ENCODE data around the gene DPP9. TPM values are rescaled to one million over a fixed set of nuclear protein-coding genes. Genes with fewer than 3 reads are reported as not detected.

Gene DPP9
- total RNA-seq, 4 donors from 2014 or later, result 32.0 to 50.7 (median 42.9) TPM

- Histone ChIP-seq H3K9me3 (no peaks in the 10 kb centered on the region), H3K27ac (peak overlapping the region in 2 of 3 donors; percentile 42 to 48), H3K4me3 (replicated peaks in 1 of 3) (no peak overlapping the region), H3K36me3 (peaks cover 67 to 73% of the 10 kb centered on the region in 2 donors), H3K27me3 (no peaks in the 10 kb centered on the region), H3K4me1 (no peaks in the 10 kb centered on the region)
- intact Hi-C loops (cut with DNase I), result no loop called here
- TF ChIP-seq POLR2A (IDR thresholded peaks at IDR 0.05), result no peak
- TF ChIP-seq, protein P1, sequence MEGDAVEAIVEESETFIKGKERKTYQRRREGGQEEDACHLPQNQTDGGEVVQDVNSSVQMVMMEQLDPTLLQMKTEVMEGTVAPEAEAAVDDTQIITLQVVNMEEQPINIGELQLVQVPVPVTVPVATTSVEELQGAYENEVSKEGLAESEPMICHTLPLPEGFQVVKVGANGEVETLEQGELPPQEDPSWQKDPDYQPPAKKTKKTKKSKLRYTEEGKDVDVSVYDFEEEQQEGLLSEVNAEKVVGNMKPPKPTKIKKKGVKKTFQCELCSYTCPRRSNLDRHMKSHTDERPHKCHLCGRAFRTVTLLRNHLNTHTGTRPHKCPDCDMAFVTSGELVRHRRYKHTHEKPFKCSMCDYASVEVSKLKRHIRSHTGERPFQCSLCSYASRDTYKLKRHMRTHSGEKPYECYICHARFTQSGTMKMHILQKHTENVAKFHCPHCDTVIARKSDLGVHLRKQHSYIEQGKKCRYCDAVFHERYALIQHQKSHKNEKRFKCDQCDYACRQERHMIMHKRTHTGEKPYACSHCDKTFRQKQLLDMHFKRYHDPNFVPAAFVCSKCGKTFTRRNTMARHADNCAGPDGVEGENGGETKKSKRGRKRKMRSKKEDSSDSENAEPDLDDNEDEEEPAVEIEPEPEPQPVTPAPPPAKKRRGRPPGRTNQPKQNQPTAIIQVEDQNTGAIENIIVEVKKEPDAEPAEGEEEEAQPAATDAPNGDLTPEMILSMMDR (IDR thresholded peaks at IDR 0.05), result no peak
- peak; percentile 27 to 45 for DNase-seq
- 92 to 93% methylated on average over 22 of the region's 22 CpGs for WGBS, 2 donors
These were observed 29.2 kb downstream of the DPP9 start for GRCh38 chr19:4694211-4694987.

GRCh38 chr19:4693471-4694121 is 30.0 kb downstream of the DPP9 start:
- Histone ChIP-seq H3K4me3 (replicated peaks in 1 of 3) (no peak overlapping the region), H3K27me3 (no peaks in the 10 kb centered on the region), H3K27ac (peak overlapping the region in 2 of 3 donors; percentile 13 to 33), H3K36me3 (peaks cover 74 to 78% of the 10 kb centered on the region in 2 donors), H3K9me3 (no peaks in the 10 kb centered on the region), H3K4me1 (no peaks in the 10 kb centered on the region)
- WGBS, 2 donors, result 89 to 91% methylated on average over 15 of the region's 15 CpGs
- TF ChIP-seq, protein P1 (IDR thresholded peaks at IDR 0.05), result no peak
- TF ChIP-seq POLR2A (IDR thresholded peaks at IDR 0.05), result no peak
- no peak for DNase-seq
- intact Hi-C loops (cut with DNase I), result no loop called here

DNA sequence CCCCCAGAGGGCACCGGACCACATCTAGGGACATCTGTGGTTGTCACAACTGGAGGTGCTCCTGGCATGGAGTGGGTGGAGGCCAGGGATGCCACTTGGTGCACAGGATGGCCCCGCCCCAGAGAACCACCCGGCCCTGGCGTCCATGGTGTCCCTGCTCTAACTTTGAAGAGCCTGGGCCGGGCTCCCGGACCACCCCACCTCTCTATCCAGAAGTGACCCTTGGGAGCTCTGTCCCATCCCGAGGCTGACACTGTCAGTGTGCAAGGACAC is 30.6 kb downstream of the DPP9 start:
- H3K36me3 ChIP-seq, result peaks cover 74 to 79% of the 10 kb centered on the region in 2 donors
- no peak overlapping the region for H3K4me3 ChIP-seq (replicated peaks in 1 of 3)
- H3K9me3 ChIP-seq, result no peaks in the 10 kb centered on the region
- no peak overlapping the region for H3K27ac ChIP-seq
- WGBS, 2 donors, result 93 to 94% methylated on average over 2 to 3 of the region's 7 CpGs
- no peak for DNase-seq
- no peaks in the 10 kb centered on the region for H3K4me1 ChIP-seq
- no peaks in the 10 kb centered on the region for H3K27me3 ChIP-seq
- intact Hi-C loops (cut with DNase I), result no loop called here
- TF ChIP-seq, protein P1 (IDR thresholded peaks at IDR 0.05), result no peak
- TF ChIP-seq POLR2A (IDR thresholded peaks at IDR 0.05), result no peak

GRCh38 chr19:4692251-4693077 is 31.2 kb downstream of the DPP9 start:
- intact Hi-C loops (cut with DNase I), result no loop called here
- 93 to 94% methylated on average over 16 to 17 of the region's 27 CpGs for WGBS, 2 donors
- no peaks in the 10 kb centered on the region for H3K4me1 ChIP-seq
- no peak for DNase-seq
- H3K4me3 ChIP-seq (replicated peaks in 1 of 3), result no peak overlapping the region
- no peaks in the 10 kb centered on the region for H3K27me3 ChIP-seq
- no peaks in the 10 kb centered on the region for H3K9me3 ChIP-seq
- H3K27ac ChIP-seq, result no peak overlapping the region
- TF ChIP-seq, protein P1 (IDR thresholded peaks at IDR 0.05), result no peak
- no peak for TF ChIP-seq POLR2A (IDR thresholded peaks at IDR 0.05)
- peaks cover 72 to 78% of the 10 kb centered on the region in 2 donors for H3K36me3 ChIP-seq

All from thyroid gland (tissue), 4 donors.